WTC11 (cell line): ENCODE data around the gene GSTM2. TPM values are rescaled to one million over a fixed set of nuclear protein-coding genes. Genes with fewer than 3 reads are reported as not detected.

Source experiments
- ATAC-seq: fragments of 200-7000 bp; cut with Tn5 transposase; 2 replicates; pipeline ENCODE4 v1.10.0; 2021; ENCODE audit warnings: mild to moderate bottlenecking, moderate library complexity
- CTCF ChIA-PET: fragments of 300-600 bp; sonication (Branson Sonifier 250); formaldehyde crosslinking; loops from one replicate; lab custom pipeline; 2021; ENCODE audit warnings: antibody characterized with exemption; lab: Charles Lee
- POLR2A ChIA-PET: fragments of 350-600 bp; sonication (Branson Sonifier 250); formaldehyde crosslinking; loops from one replicate; lab custom pipeline; 2021; ENCODE audit warnings: antibody characterized with exemption; lab: Charles Lee
- DNase-seq: peaks from one replicate; pipeline ENCODE4 v3.0.0; 2021; ENCODE audit warnings: low spot score
- H3K27ac Mint-ChIP-seq: 2 replicates; pipeline ENCODE4 v1.8.0; 2021; ENCODE audit warnings: mixed read lengths
- H3K27me3 Mint-ChIP-seq: 2 replicates; pipeline ENCODE4 v1.8.0; 2021; ENCODE audit warnings: low read depth, mild to moderate bottlenecking, moderate library complexity, mixed read lengths
- H3K36me3 Mint-ChIP-seq: 2 replicates; pipeline ENCODE4 v1.8.0; 2021; ENCODE audit warnings: mixed read lengths
- H3K4me1 Mint-ChIP-seq: 2 replicates; pipeline ENCODE4 v1.8.0; 2022; ENCODE audit warnings: mixed read lengths
- H3K4me3 Mint-ChIP-seq: 2 replicates; pipeline ENCODE4 v1.8.0; 2021; ENCODE audit warnings: mild to moderate bottlenecking, moderate library complexity, mixed read lengths
- H3K9me3 Mint-ChIP-seq: 2 replicates; pipeline ENCODE4 v1.8.0; 2021; ENCODE audit warnings: mixed read lengths
- AR ChIP-seq: fragments of 250-450 bp; sonication (Bioruptor Pico); IDR thresholded peaks from 2 replicates; pipeline ENCODE4 v1.9.0; 2021; ENCODE audit warnings: mild to moderate bottlenecking
- ARID4B ChIP-seq: sonication (generic); formaldehyde crosslinking; IDR thresholded peaks from 2 replicates; pipeline ENCODE4 v1.8.0; 2023; ENCODE audit warnings: missing genetic modification reagents, mild to moderate bottlenecking, borderline replicate concordance
- CTCF ChIP-seq: fragments of 200-600 bp; IDR thresholded peaks from 2 replicates; pipeline ENCODE4 v1.8.0; 2022; ENCODE audit warnings: antibody characterized with exemption
- E2F4 ChIP-seq: sonication (generic); formaldehyde crosslinking; IDR thresholded peaks from 2 replicates; pipeline ENCODE4 v1.8.1; 2022; ENCODE audit warnings: low read depth, mild to moderate bottlenecking, moderate library complexity, missing genetic modification reagents, borderline replicate concordance
- FOXJ3 ChIP-seq: sonication (generic); formaldehyde crosslinking; IDR thresholded peaks from 2 replicates; pipeline ENCODE4 v1.9.0; 2021; ENCODE audit warnings: missing genetic modification reagents, mild to moderate bottlenecking, borderline replicate concordance
- FOXK1 ChIP-seq: sonication (generic); formaldehyde crosslinking; IDR thresholded peaks from 2 replicates; pipeline ENCODE4 v1.8.0; 2022; ENCODE audit warnings: mild to moderate bottlenecking, moderate library complexity, missing genetic modification reagents
- HMGA2 ChIP-seq: fragments of 250-450 bp; sonication (Bioruptor Pico); IDR thresholded peaks from 2 replicates; pipeline ENCODE4 v1.4.0; 2021; ENCODE audit warnings: mild to moderate bottlenecking, moderate library complexity
- IRF2 ChIP-seq: sonication (generic); formaldehyde crosslinking; IDR thresholded peaks from 2 replicates; pipeline ENCODE4 v1.8.0; 2022; ENCODE audit warnings: low read depth, missing genetic modification reagents, borderline replicate concordance
- JAZF1 ChIP-seq: fragments of 250-450 bp; sonication (Bioruptor Pico); IDR thresholded peaks from 2 replicates; pipeline ENCODE4 v1.9.0; 2021; ENCODE audit warnings: moderate library complexity, mild to moderate bottlenecking, inconsistent platforms
- JUN ChIP-seq: sonication (generic); formaldehyde crosslinking; IDR thresholded peaks from 2 replicates; pipeline ENCODE4 v1.8.0; 2023; ENCODE audit warnings: mild to moderate bottlenecking, missing genetic modification reagents
- MYBL2 ChIP-seq: sonication (generic); formaldehyde crosslinking; IDR thresholded peaks from 2 replicates; pipeline ENCODE4 v1.8.1; 2023; ENCODE audit warnings: mild to moderate bottlenecking, moderate library complexity, missing genetic modification reagents
- NFE2L1 ChIP-seq: sonication (generic); formaldehyde crosslinking; IDR thresholded peaks from 2 replicates; pipeline ENCODE4 v1.8.1; 2023; ENCODE audit warnings: missing genetic modification reagents
- SMAD4 ChIP-seq: sonication (generic); formaldehyde crosslinking; IDR thresholded peaks from 2 replicates; pipeline ENCODE4 v1.8.0; 2022; ENCODE audit warnings: mild to moderate bottlenecking, missing genetic modification reagents
- SOX15 ChIP-seq: fragments of 250-450 bp; sonication (Bioruptor Pico); IDR thresholded peaks from 2 replicates; pipeline ENCODE4 v1.9.0; 2021; ENCODE audit warnings: mild to moderate bottlenecking
- USF2 ChIP-seq: sonication (generic); formaldehyde crosslinking; IDR thresholded peaks from 2 replicates; pipeline ENCODE4 v1.8.1; 2023; ENCODE audit warnings: mild to moderate bottlenecking, missing genetic modification reagents, moderate library complexity
- ZNF317 ChIP-seq: sonication (generic); formaldehyde crosslinking; IDR thresholded peaks from 2 replicates; pipeline ENCODE4 v1.8.1; 2023; ENCODE audit warnings: low read depth, mild to moderate bottlenecking, moderate library complexity, missing genetic modification reagents, borderline replicate concordance
- ZNF671 ChIP-seq: fragments of 250-450 bp; sonication (Bioruptor Pico); IDR thresholded peaks from 2 replicates; pipeline ENCODE4 v1.8.0; 2021; ENCODE audit warnings: mild to moderate bottlenecking
- total RNA-seq: library from RNA; stranded (reverse); gene quantifications from 3 replicates; pipeline ENCODE4 v1.2.3, GENCODE V29; 2021

GSTM2 gene
- total RNA-seq, 1 experiment from 2014 or later, result 12.9 TPM

GRCh38 chr1:109622137-109622892, 45.5 kb upstream of the GSTM2 start:
- Mint-ChIP-seq H3K27me3 (no peaks in the 10 kb centered on the region), H3K4me1 (peaks cover 38% of the 10 kb centered on the region), H3K27ac (peak overlapping the region; percentile 79), H3K36me3 (0 out of 2 replicates have a peak, but pooled peaks cover under 1% of the 10 kb centered on the region), H3K9me3 (no peaks in the 10 kb centered on the region), H3K4me3 (peak overlapping the region; percentile 97)
- ATAC-seq, result no peak
- CTCF ChIA-PET, result interaction anchor here (1.0 to 4.7 kb wide), 3 partner anchors 8 to 90 kb away, joined by 3 to 31 read pairs (median 8); no protein-coding TSS in a partner anchor
- TF ChIP-seq IRF2 (CRISPR knock-in tag) (no peak), ZNF671 (CRISPR knock-in tag) (no peak), FOXJ3 (no peak), CTCF (no peak), JAZF1 (no peak), FOXK1 (CRISPR knock-in tag) (no peak), AR (CRISPR knock-in tag) (no peak), JUN (CRISPR knock-in tag) (no peak), ZNF317 (CRISPR knock-in tag) (no peak), USF2 (CRISPR knock-in tag) (no peak), E2F4 (CRISPR knock-in tag) (no peak), ARID4B (no peak), HMGA2 (CRISPR knock-in tag) (no peak), SMAD4 (CRISPR knock-in tag) (no peak), NFE2L1 (CRISPR knock-in tag) (no peak), SOX15 (CRISPR knock-in tag) (no peak), MYBL2 (CRISPR knock-in tag) (no peak)
- POLR2A ChIA-PET, result no interaction called here
- DNase-seq, result no peak
